K562 (cell line): ENCODE results near the gene STPG2. TPM values are rescaled to one million over a fixed set of nuclear protein-coding genes. Genes with fewer than 3 reads are reported as not detected.

Experiments used
- ATAC-seq: fragments of 200-7000 bp; cut with Tn5 transposase; 3 replicates; pipeline ENCODE4 v1.9.1; 2020; ENCODE audit warnings: moderate library complexity
- BruUV-seq: library from RNA; stranded (reverse); fragments of 400-500 nt; replicated peaks from 2 replicates; lab custom pipeline; 2021; lab: Mats Ljungman, UMichigan
- CTCF ChIA-PET: fragments of 300-600 bp; formaldehyde crosslinking; extraction: SDS; loops from one replicate; lab custom pipeline; 2021; ENCODE audit warnings: low intra/inter-chr PET ratio; lab: Yijun Ruan, JAX
- POLR2A ChIA-PET: fragments of 300-600, 350-650 bp; sonication (Branson Sonifier 250); formaldehyde crosslinking; extraction: SDS; loops from one replicate; lab custom pipeline; 2021; ENCODE audit warnings: antibody characterized with exemption, inconsistent platforms; lab: Yijun Ruan, JAX
- DNase-seq, 4 experiments: peaks; one replicate each; pipeline versions ENCODE4 v3.0.0 to v3.0.0-alpha.2; 2011 to 2018; ENCODE audit warnings: low spot score in 3 of 4, mixed read lengths in 3 of 4; ENCODE audit errors: extremely low read depth in 1 of 4
- FAIRE-seq: peaks from 2 replicates; lab custom pipeline; 2011; peaks lifted over from hg19 to GRCh38; lab: Jason Lieb, UNC
- H2AFZ ChIP-seq: 2 replicates; pipeline ENCODE4 v1.6.0; 2011; ENCODE audit warnings: low read depth, low read length, control low read depth, inconsistent platforms
- H3K27ac ChIP-seq: fragments of 200-600 bp; 3 replicates; pipeline ENCODE4 v1.8.0; 2011; ENCODE audit warnings: low read depth, mild to moderate bottlenecking, control low read depth, inconsistent platforms, low read length, moderate library complexity, mixed read lengths; ENCODE audit errors: extremely low read depth
- H3K27me3 ChIP-seq, 2 experiments: fragments of 300-600 bp in 1 of 2; 2 replicates in 1 of 2; 3 replicates in 1 of 2; pipeline versions ENCODE4 v1.6.0 to v1.8.0; 2011; ENCODE audit warnings: inconsistent platforms in 2 of 2, low read length in 2 of 2, mild to moderate bottlenecking in 1 of 2, mixed read lengths in 1 of 2, moderate library complexity in 1 of 2; ENCODE audit not compliant: control insufficient read depth in 2 of 2, insufficient read depth in 2 of 2
- H3K36me3 ChIP-seq: fragments of 300-600 bp; 3 replicates; pipeline ENCODE4 v1.8.0; 2011; ENCODE audit warnings: mild to moderate bottlenecking, low read length, inconsistent platforms; ENCODE audit not compliant: control insufficient read depth, insufficient read depth
- H3K4me1 ChIP-seq, 2 experiments: fragments of 200-600 bp in 1 of 2; replicated peaks in 1 of 2; 2 replicates in 1 of 2; 3 replicates in 1 of 2; pipeline versions ENCODE4 v1.5.1 to v1.8.0; 2011; ENCODE audit warnings: inconsistent platforms in 2 of 2, low read length in 2 of 2, mild to moderate bottlenecking in 1 of 2, mixed read lengths in 1 of 2, moderate library complexity in 1 of 2; ENCODE audit not compliant: control insufficient read depth in 2 of 2, insufficient read depth in 2 of 2
- H3K4me2 ChIP-seq: 2 replicates; pipeline ENCODE4 v1.6.1; 2011; ENCODE audit warnings: low read length, control low read depth, inconsistent platforms, mixed read lengths; ENCODE audit not compliant: insufficient read depth
- H3K4me3 ChIP-seq: fragments of 200-600 bp; sonication (generic), shearing (Covaris generic); 2 replicates; pipeline ENCODE4 v1.5.1; 2016; ENCODE audit warnings: control low read depth, inconsistent platforms
- H3K79me2 ChIP-seq: fragments of 200-600 bp; 3 replicates; pipeline ENCODE4 v1.8.0; 2011; ENCODE audit warnings: low read length, inconsistent platforms; ENCODE audit not compliant: control insufficient read depth, insufficient read depth
- H3K9ac ChIP-seq, 2 experiments: 2 replicates each; pipeline versions ENCODE4 v1.6.0 to v1.6.1; 2011; ENCODE audit warnings: low read depth in 2 of 2, low read length in 2 of 2, control low read depth in 1 of 2, inconsistent platforms in 1 of 2, mild to moderate bottlenecking in 1 of 2, mixed read lengths in 1 of 2; ENCODE audit not compliant: insufficient read depth in 1 of 2
- H3K9me1 ChIP-seq: one replicate; pipeline ENCODE4 v1.6.0; 2011; ENCODE audit warnings: inconsistent platforms, mild to moderate bottlenecking, low read length, moderate library complexity; ENCODE audit not compliant: control insufficient read depth, insufficient read depth
- H3K9me3 ChIP-seq: replicated peaks from 2 replicates; pipeline ENCODE4 v1.5.1; 2011; ENCODE audit warnings: low read depth, low read length, inconsistent platforms; ENCODE audit not compliant: control insufficient read depth, insufficient read depth
- H4K20me1 ChIP-seq: replicated peaks from 2 replicates; pipeline ENCODE4 v1.6.1; 2011; ENCODE audit warnings: low read length, inconsistent platforms, mixed read lengths; ENCODE audit not compliant: control insufficient read depth, insufficient read depth
- ARID2 ChIP-seq: fragments of 450-650 bp; IDR thresholded peaks from 2 replicates; pipeline ENCODE4 v1.6.1; 2017; ENCODE audit warnings: antibody characterized with exemption, mild to moderate bottlenecking
- BDP1 ChIP-seq: IDR thresholded peaks from 3 replicates; pipeline ENCODE4 v1.6.1; 2011; ENCODE audit not compliant: insufficient read length, insufficient read depth
- CBFA2T3 ChIP-seq: fragments of 450-650 bp; IDR thresholded peaks from 2 replicates; pipeline ENCODE4 v1.6.1; 2017
- CHD1 ChIP-seq: fragments of 200-600 bp; sonication (generic); IDR thresholded peaks from one replicate; pipeline ENCODE4 v1.6.1; 2012; ENCODE audit warnings: mild to moderate bottlenecking, moderate library complexity, low read length, inconsistent platforms
- EP300 ChIP-seq: IDR thresholded peaks from 2 replicates; pipeline ENCODE4 v1.6.1; 2012; ENCODE audit warnings: low read length, improper control_type of control experiment
- FOXK2 ChIP-seq, 2 experiments: fragments of 450-650 bp; IDR thresholded peaks in 1 of 2; conservative IDR thresholded peaks in 1 of 2; 2 replicates each; pipeline ENCODE4 v1.6.1; 2016; ENCODE audit warnings: low read depth in 2 of 2, mild to moderate bottlenecking in 1 of 2
- HDAC3 ChIP-seq: fragments of 450-650 bp; IDR thresholded peaks from 2 replicates; pipeline ENCODE4 v1.6.1; 2018; ENCODE audit warnings: borderline replicate concordance, mild to moderate bottlenecking, moderate library complexity; ENCODE audit not compliant: partially characterized antibody
- HSF4 ChIP-seq: fragments of 250-450 bp; sonication (Bioruptor Pico); IDR thresholded peaks from 2 replicates; pipeline ENCODE4 v2.1.2; 2022; ENCODE audit warnings: mild to moderate bottlenecking, moderate library complexity, borderline replicate concordance
- KDM1A ChIP-seq, 2 experiments: fragments of 450-650 bp; IDR thresholded peaks; 2 replicates each; pipeline ENCODE4 v1.6.1; 2016; ENCODE audit warnings: mild to moderate bottlenecking in 2 of 2
- MAFG ChIP-seq: fragments of 450-650 bp; conservative IDR thresholded peaks from 2 replicates; pipeline ENCODE4 v1.6.1; 2016; ENCODE audit warnings: missing genetic modification characterization, missing compliant biosample characterization
- PPARD ChIP-seq: fragments of 250-450 bp; sonication (Bioruptor Pico); IDR thresholded peaks from 2 replicates; pipeline ENCODE4 v1.8.0; 2022; ENCODE audit warnings: inconsistent platforms, mild to moderate bottlenecking, moderate library complexity
- RB1 ChIP-seq: fragments of 450-650 bp; IDR thresholded peaks from 2 replicates; pipeline ENCODE4 v1.6.1; 2017; ENCODE audit warnings: low read depth, mild to moderate bottlenecking
- RBM15 ChIP-seq: fragments of 200-400 bp; formaldehyde crosslinking; IDR thresholded peaks from 2 replicates; pipeline ENCODE4 v1.6.1; 2018; ENCODE audit warnings: mild to moderate bottlenecking, low read length, moderate library complexity; ENCODE audit not compliant: insufficient read depth
- STAT5A ChIP-seq: IDR thresholded peaks from 2 replicates; pipeline ENCODE4 v1.6.1; 2012; ENCODE audit warnings: low read length, inconsistent platforms, borderline replicate concordance
- TBP ChIP-seq: optimal IDR thresholded peaks from 2 replicates; pipeline ENCODE3; 2011; ENCODE audit warnings: low read depth, low read length, improper control_type of control experiment
- ZNF133 ChIP-seq: fragments of 250-450 bp; sonication (Bioruptor Pico); IDR thresholded peaks from 2 replicates; pipeline ENCODE4 v1.4.0; 2020; ENCODE audit warnings: mild to moderate bottlenecking
- ZNF280B ChIP-seq: fragments of 250-450 bp; sonication (Bioruptor Pico); IDR thresholded peaks from 2 replicates; pipeline ENCODE4 v1.5.1; 2021; ENCODE audit warnings: mild to moderate bottlenecking
- ZNF778 ChIP-seq: fragments of 450-650 bp; formaldehyde crosslinking; IDR thresholded peaks from 2 replicates; pipeline ENCODE4 v1.4.0; 2020; ENCODE audit warnings: mild to moderate bottlenecking, moderate library complexity
- whole genome bisulfite sequencing: fragments of 100-300 bp; shearing (Covaris generic); methylation state at CpG from one replicate; pipeline ENCODE4 v1.1.6; 2016; ENCODE audit warnings: low coverage, mixed read lengths; ENCODE audit not compliant: insufficient coverage; ENCODE audit errors: missing lambda C conversion rate; 5-methylcytosine and 5-hydroxymethylcytosine counted together
- in situ Hi-C: fragments of 300-500 bp; cut with MboI; formaldehyde crosslinking; loops from 4 replicates; pipeline ENCODE4 v1.15.0; 2018; ENCODE audit warnings: inconsistent platforms, mixed read lengths
- intact Hi-C: fragments of 100-400 bp; cut with micrococcal nuclease; formaldehyde crosslinking; loops from 2 replicates; pipeline ENCODE4 v1.14.2; 2022
- polyA plus RNA-seq, 8 experiments: library from polyadenylated mRNA; depleted of rRNA in 4 of 8; stranded (reverse) in 5 of 8; unstranded in 3 of 8; fragments of >200 nt; fragmentation: Nextera tagmentation in 2 of 8; fragmentation: Illumina TruSeq in 1 of 8; extraction: Ambion mirVana in 2 of 8; extraction: Trizol in 1 of 8; gene quantifications; 2 replicates each; pipeline versions ENCODE4 v1.2.1 to v1.2.3, GENCODE V29; 2011 to 2014; ENCODE audit warnings: inconsistent platforms in 1 of 8, missing spikeins in 1 of 8
- total RNA-seq, 7 experiments: library from RNA; depleted of rRNA in 6 of 7; stranded (reverse); fragments of >200 nt in 6 of 7; fragmentation: Illumina TruSeq in 2 of 7; extraction: Trizol in 2 of 7; gene quantifications; 2 replicates each; pipeline versions ENCODE4 v1.2.1 to v1.2.3, GENCODE V29; 2011 to 2021; ENCODE audit warnings: low replicate concordance in 1 of 7
- TF ChIP-seq, protein P1 (sequence below): fragments of 450-650 bp; IDR thresholded peaks from 2 replicates; pipeline ENCODE4 v1.6.1; 2017; ENCODE audit warnings: antibody characterized with exemption, mild to moderate bottlenecking

Gene STPG2
- total and polyA plus RNA-seq, 9 of the 15 experiments (the other 6 are each of a cell fraction or from before 2014, with no cell fraction given) = not detected

GRCh38 chr4:97892592-97893266 lies 250.5 kb downstream of the STPG2 start (continued):
- TF ChIP-seq FOXK2 (conservative IDR thresholded peaks at IDR 0.05 in 1 of 2, IDR thresholded peaks at IDR 0.05 in 1 of 2; ENCODE audit: low read depth in 2 of 2) (no peak), ZNF280B (CRISPR knock-in tag) (no peak), BDP1 (no peak), HSF4 (CRISPR knock-in tag) (no peak), RBM15 (no peak), ARID2 (no peak), ZNF778 (no peak)

DNA sequence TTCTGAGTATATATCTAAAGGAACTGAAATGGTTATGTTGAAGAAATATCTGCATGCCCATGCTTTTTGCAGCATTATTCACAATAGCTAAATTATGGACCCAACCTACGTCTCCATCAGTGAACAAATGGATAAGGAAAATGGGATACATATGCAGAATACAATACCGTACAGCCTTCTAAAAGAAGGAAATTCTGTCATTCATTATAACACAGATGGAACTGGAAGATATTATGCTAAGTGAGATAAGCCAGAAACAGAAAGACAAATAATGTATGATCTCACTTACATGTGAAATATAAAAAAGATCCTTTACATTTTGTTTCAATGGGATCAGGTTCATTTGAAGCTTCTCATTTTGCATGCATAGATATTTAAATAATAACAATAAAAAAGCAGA lies 263.3 kb downstream of the STPG2 start:
- in situ Hi-C loops (no loop called here), intact Hi-C loops (no loop called here)
- Histone ChIP-seq H3K4me3 (no peak overlapping the region), H3K4me2 (no peak overlapping the region), H3K36me3 (no peaks in the 10 kb centered on the region), H3K27me3 (no peaks in the 10 kb centered on the region), H3K9me1 (no peaks in the 10 kb centered on the region), H2AFZ (no peak overlapping the region), H3K79me2 (no peaks in the 10 kb centered on the region), H3K27ac (no peak overlapping the region), H4K20me1 (no peaks in the 10 kb centered on the region), H3K4me1 (no peaks in the 10 kb centered on the region), H3K9ac (no peak overlapping the region), H3K9me3 (no peaks in the 10 kb centered on the region)
- no peak for ATAC-seq
- CTCF ChIA-PET = no interaction called here
- BruUV-seq = no TSS peak
- no peak for FAIRE-seq
- WGBS = 0% methylated on average over 2 of the region's 2 CpGs
- POLR2A ChIA-PET = no interaction called here
- no peak for DNase-seq
- TF ChIP-seq STAT5A = no peak
- TF ChIP-seq EP300 = no peak
- TF ChIP-seq TBP = no peak
- TF ChIP-seq MAFG (tag) = no peak
- TF ChIP-seq HDAC3 = no peak
- no peak for TF ChIP-seq CBFA2T3
- no peak for TF ChIP-seq RB1
- TF ChIP-seq PPARD (CRISPR knock-in tag) = no peak
- TF ChIP-seq, protein P1, sequence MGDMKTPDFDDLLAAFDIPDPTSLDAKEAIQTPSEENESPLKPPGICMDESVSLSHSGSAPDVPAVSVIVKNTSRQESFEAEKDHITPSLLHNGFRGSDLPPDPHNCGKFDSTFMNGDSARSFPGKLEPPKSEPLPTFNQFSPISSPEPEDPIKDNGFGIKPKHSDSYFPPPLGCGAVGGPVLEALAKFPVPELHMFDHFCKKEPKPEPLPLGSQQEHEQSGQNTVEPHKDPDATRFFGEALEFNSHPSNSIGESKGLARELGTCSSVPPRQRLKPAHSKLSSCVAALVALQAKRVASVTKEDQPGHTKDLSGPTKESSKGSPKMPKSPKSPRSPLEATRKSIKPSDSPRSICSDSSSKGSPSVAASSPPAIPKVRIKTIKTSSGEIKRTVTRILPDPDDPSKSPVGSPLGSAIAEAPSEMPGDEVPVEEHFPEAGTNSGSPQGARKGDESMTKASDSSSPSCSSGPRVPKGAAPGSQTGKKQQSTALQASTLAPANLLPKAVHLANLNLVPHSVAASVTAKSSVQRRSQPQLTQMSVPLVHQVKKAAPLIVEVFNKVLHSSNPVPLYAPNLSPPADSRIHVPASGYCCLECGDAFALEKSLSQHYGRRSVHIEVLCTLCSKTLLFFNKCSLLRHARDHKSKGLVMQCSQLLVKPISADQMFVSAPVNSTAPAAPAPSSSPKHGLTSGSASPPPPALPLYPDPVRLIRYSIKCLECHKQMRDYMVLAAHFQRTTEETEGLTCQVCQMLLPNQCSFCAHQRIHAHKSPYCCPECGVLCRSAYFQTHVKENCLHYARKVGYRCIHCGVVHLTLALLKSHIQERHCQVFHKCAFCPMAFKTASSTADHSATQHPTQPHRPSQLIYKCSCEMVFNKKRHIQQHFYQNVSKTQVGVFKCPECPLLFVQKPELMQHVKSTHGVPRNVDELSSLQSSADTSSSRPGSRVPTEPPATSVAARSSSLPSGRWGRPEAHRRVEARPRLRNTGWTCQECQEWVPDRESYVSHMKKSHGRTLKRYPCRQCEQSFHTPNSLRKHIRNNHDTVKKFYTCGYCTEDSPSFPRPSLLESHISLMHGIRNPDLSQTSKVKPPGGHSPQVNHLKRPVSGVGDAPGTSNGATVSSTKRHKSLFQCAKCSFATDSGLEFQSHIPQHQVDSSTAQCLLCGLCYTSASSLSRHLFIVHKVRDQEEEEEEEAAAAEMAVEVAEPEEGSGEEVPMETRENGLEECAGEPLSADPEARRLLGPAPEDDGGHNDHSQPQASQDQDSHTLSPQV = no peak
- no peak for TF ChIP-seq ZNF133
- TF ChIP-seq CHD1 = no peak
- TF ChIP-seq KDM1A (IDR thresholded peaks at IDR 0.05) = no peak
